SH-SY5Y (cell line): ENCODE data around the gene OSBPL2.

Experiments
- GATA2 ChIP-seq: IDR thresholded peaks from 2 replicates; pipeline ENCODE4 v1.6.1; 2011; ENCODE audit warnings: mild to moderate bottlenecking, low read depth, low read length
- GATA3 ChIP-seq: IDR thresholded peaks from 2 replicates; pipeline ENCODE4 v1.6.1; 2011; ENCODE audit warnings: low read depth, mild to moderate bottlenecking, low read length, moderate library complexity

DNA sequence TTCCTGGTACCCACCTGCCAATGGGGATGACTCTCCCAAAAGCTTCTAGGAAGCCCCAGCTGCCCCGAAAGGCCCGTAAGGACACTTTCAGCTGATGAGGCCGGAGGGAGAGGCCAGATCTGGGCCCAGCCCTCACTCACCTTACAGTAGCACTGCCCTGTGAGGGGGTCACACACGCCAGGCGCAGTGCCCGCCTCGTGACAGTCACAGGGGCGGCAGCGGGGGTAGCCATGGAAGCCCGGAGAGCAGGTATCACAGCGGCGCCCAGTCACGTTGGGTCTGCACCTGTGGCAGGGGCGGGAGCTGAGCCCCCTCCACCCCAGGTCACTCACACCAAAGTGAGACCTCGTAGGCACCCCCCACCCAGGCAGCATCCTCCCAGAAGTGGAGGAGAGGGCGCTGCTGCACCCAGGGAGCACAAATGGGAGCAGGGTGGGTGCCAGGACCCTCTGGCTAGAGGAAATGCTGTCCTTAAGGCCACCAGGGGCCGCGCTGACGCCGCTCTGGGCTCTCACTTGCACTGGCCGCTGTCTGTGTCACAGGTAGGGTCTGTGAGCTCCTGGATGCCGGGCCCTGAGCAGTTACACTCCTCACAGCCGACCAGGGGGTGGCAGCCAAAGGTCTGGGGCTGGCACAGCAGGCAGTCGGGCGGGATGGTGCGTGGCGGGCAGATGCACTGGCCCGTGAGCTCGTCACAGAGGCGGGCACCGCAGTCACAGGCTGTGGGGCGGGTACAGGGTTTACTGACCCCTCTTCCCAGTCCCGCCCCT lies 89.6 kb downstream of the OSBPL2 start:
- TF ChIP-seq GATA3 (no peak), GATA2 (no peak)
